ENCODE data around the gene SLC4A9. TPM values are rescaled to one million over a fixed set of nuclear protein-coding genes. Genes with fewer than 3 reads are reported as not detected.
A peak's percentile ranks its signal among the peaks of the same experiment; 100 is the strongest.

The SLC4A9 gene
- total RNA-seq, 6 experiments from 2014 or later, result not detected

DNA sequence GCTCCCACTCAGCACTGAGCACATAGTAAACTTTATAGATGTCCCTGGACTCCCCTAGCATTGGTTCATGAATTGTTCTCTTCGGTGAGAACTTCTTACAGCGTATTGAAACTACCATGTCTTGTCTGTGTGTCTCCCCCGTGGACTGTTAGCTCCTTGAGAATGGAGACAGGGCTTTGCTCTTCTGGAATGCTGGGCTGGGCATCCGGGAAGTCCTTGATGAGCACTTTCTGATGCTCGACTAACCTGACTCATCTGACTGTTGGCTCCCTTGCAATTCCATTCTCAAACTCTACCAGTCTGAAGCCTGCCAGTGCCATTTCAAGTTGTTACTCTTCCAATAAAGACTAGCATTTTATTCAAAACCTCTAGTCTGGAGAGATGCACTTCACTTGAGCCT lies 42.1 kb upstream of the SLC4A9 start:
- peak; percentile 74 for DNase-seq

GRCh38 chr5:140318792-140319191 lies 41.2 kb upstream of the SLC4A9 start:
- no peak for DNase-seq
- Mint-ChIP-seq H3K4me3 (no peak overlapping the region), H3K9me3 (no peaks in the 10 kb centered on the region; the same call in 1 of the 2 replicates), H3K4me1 (ENCODE audit: low read depth) (peaks cover 60% of the 10 kb centered on the region), H3K27ac (peak overlapping the region; percentile 34; the same call in 1 of the 2 replicates), H3K36me3 (ENCODE audit: low read depth) (peaks cover 7% of the 10 kb centered on the region; the same call in 1 of the 2 replicates), H3K27me3 (ENCODE audit: insufficient read depth) (peaks cover 1% of the 10 kb centered on the region; the same call in 1 of the 2 replicates)
- no peak for TF ChIP-seq CTCF (IDR thresholded peaks at IDR 0.05)

More for the DNA sequence above, 42.1 kb upstream of the SLC4A9 start:
- no peak for TF ChIP-seq CTCF (IDR thresholded peaks at IDR 0.05)
- Mint-ChIP-seq H3K9me3 (no peaks in the 10 kb centered on the region; the same call in 1 of the 2 replicates), H3K27me3 (ENCODE audit: insufficient read depth) (peaks cover 1% of the 10 kb centered on the region; the same call in 1 of the 2 replicates), H3K4me1 (ENCODE audit: low read depth) (peaks cover 60% of the 10 kb centered on the region), H3K36me3 (ENCODE audit: low read depth) (peaks cover 7% of the 10 kb centered on the region; the same call in 1 of the 2 replicates), H3K27ac (peak overlapping the region; percentile 78), H3K4me3 (peak overlapping the region; percentile 43; the same call in 1 of the 2 replicates)

GRCh38 chr5:140319833-140320232 lies 40.2 kb upstream of the SLC4A9 start:
- Mint-ChIP-seq H3K27me3 (ENCODE audit: insufficient read depth) (peaks cover 1% of the 10 kb centered on the region), H3K4me3 (no peak overlapping the region), H3K4me1 (ENCODE audit: low read depth) (peaks cover 66% of the 10 kb centered on the region), H3K36me3 (ENCODE audit: low read depth) (peaks cover 7% of the 10 kb centered on the region; the same call in 1 of the 2 replicates), H3K27ac (no peak overlapping the region), H3K9me3 (no peaks in the 10 kb centered on the region; the same call in 1 of the 2 replicates)
- TF ChIP-seq CTCF (IDR thresholded peaks at IDR 0.05), result no peak
- no peak for DNase-seq

DNA sequence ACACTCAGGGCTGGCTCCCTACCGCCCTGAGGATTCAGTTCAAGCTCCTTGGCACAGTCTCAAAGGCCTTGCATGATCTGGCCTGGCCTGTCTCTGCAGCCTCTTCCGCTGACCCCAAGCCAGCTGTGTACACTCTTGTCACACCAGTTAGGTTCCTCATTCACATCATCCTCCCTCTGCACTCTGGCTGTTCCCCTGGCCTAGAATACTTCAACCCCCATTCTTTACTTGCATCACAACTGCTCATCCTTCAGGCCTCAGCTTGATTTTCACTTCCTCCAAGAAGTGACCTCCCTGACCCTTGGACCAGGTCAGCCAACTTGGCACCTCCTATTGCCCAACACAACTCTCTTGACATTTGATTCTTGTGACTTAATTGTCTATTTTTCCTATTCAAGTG lies 38.2 kb upstream of the SLC4A9 start:
- peaks cover 1% of the 10 kb centered on the region for H3K27me3 Mint-ChIP-seq (ENCODE audit: insufficient read depth)
- peak overlapping the region; percentile 94 for H3K27ac Mint-ChIP-seq
- peaks cover 7% of the 10 kb centered on the region; the same call in 1 of the 2 replicates for H3K36me3 Mint-ChIP-seq (ENCODE audit: low read depth)

More for the DNA sequence above, 38.2 kb upstream of the SLC4A9 start:
- no peak for DNase-seq
- H3K4me1 Mint-ChIP-seq (ENCODE audit: low read depth), result peaks cover 80% of the 10 kb centered on the region
- H3K9me3 Mint-ChIP-seq, result no peaks in the 10 kb centered on the region; the same call in 1 of the 2 replicates
- H3K4me3 Mint-ChIP-seq, result no peak overlapping the region
- no peak for TF ChIP-seq CTCF (IDR thresholded peaks at IDR 0.05)
